Muscle of arm (tissue), 12 donors: ENCODE results near the gene C3orf38. TPM values are rescaled to one million over a fixed set of nuclear protein-coding genes. Genes with fewer than 3 reads are reported as not detected.
"Not testable (repeated sequence)": the region's sequence is repeated elsewhere in the genome, so short reads cannot be mapped to it uniquely, and the experiment has no call there.

Experiments
- DNase-seq: peaks from one replicate; pipeline ENCODE4 v3.0.0-alpha.2; 2013
- polyA plus RNA-seq, 12 donors: library from polyadenylated mRNA; unstranded; fragments of 120-200 nt; gene quantifications; one replicate each; pipeline ENCODE4 v1.2.1, GENCODE V29; 2013; ENCODE audit not compliant: insufficient read length in 12 of 12

Gene C3orf38
- polyA plus RNA-seq, 12 donors = 14.6 to 24.5 (median 20.2) TPM; not detected in 1

- DNase-seq = no peak
Measured at GRCh38 chr3:88150371-88150770, 612 bp downstream of the C3orf38 start.

- no peak for DNase-seq
Measured at GRCh38 chr3:88150806-88151205, 1.0 kb downstream of the C3orf38 start.

- DNase-seq = no peak
Measured at GRCh38 chr3:88151358-88151757, 1.6 kb downstream of the C3orf38 start.

DNA sequence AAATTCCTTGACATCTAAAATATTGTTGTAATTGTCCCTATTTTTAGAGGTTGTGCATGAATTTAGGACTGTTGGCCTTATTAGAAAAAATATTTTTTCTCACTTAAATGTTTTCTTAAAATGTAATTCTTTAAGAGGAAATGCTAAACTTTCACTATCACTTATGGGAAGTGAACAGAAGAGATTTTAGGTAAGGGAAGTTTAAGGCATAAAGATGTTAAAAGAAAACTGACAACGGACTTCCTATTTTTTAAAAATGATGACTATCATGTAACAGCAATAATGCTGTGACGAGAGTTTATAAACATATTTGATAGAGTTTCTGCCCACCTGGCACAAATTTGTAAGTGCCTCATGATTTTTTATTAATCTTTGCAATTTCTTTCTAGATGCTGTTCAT is 3.1 kb downstream of the C3orf38 start:
- DNase-seq = no peak

DNA sequence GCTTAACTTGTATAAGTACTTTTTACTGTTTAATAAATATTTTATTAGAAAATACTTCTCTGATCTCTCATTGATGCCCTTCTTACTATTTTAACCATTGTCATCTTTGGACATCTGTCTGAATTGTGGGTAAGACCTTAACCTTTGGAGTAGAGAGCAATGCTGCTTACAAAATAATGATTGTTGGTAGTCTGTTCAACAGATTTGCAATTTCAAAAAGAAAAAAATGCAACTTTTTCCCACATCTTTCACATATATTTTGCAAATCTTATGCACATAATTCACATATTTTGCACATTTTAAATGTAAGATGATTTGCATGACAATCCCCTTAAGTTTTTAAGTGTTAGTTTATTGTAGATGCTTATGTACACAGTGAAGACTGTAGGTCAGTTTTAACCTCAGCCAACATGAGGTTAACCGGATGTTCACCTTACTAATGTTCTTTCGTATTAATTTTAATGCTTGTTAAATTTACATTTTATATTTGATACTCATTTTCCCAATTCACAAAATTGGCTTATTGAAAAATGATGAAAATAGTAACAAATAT is 16.7 kb downstream of the C3orf38 start:
- DNase-seq = no peak

DNA sequence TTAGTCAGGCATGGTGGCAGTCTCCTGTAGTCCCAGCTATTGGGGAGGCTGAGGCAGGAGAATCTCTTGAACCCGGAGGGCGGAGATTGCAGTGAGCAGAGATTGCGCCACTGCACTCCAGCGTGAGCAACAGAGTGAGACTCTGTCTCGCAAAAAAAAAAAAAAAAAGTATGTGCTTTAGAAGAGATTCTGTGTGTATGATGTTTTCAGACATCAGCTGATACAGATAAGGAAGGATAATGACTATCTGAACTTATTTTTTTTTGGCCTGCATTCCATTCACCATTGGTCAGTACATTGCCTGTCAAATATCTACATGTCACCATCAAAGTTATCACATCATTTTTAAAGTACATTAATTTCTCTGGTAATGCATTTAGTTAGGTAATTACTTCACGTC is 17.4 kb downstream of the C3orf38 start:
- DNase-seq = no peak

DNA sequence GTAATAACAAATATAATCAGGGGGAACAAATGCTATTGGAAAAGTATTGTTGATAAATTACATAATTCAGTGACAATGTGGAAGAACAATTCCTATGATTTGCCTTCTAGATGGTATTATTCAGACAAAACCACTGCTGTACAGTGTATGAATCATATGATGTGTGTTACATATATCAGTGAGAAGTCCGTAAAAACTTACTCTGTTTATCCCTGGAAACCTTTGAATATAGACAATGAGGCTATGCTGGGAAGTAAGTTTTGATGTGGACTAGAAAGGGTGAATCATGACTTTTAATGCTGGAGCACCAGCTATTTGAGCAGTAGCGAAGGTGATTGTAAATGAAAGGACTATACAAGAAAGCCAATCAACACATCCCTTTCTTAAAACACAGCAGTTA is 17.9 kb downstream of the C3orf38 start:
- no peak for DNase-seq

GRCh38 chr3:88168171-88168570 is 18.4 kb downstream of the C3orf38 start:
- no peak for DNase-seq

- DNase-seq = peak; percentile 35
Measured at GRCh38 chr3:88180398-88180999, 30.7 kb downstream of the C3orf38 start.

- DNase-seq = not testable (repeated sequence)
Measured at GRCh38 chr3:88182165-88182918, 32.6 kb downstream of the C3orf38 start.

- DNase-seq = no peak
Measured at GRCh38 chr3:88188436-88188835, 38.7 kb downstream of the C3orf38 start.

DNA sequence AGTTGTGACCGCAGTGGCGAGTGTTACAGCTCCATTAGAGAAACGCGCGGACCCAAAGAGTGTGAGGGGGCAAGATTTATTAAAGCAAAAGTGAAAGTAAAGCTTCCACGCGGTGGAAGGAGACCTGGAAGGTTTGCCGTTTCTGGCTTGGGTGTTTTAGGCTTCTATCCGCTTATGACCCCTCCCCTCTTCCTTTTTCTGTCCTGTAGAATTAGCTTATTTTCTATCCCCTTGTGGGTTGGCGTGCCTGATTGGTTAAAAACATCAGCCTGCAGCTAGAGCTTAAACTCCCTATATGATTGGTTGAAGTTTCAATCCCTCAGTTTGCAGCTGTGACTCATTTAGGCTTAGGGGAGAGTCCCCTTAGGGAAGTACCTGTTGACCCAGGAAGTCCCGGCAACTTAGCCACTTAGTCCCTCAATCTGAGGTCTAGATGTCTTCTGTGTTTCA is 39.6 kb downstream of the C3orf38 start:
- DNase-seq = no peak

GRCh38 chr3:88191872-88192409 is 42.2 kb downstream of the C3orf38 start:
- no peak for DNase-seq

DNA sequence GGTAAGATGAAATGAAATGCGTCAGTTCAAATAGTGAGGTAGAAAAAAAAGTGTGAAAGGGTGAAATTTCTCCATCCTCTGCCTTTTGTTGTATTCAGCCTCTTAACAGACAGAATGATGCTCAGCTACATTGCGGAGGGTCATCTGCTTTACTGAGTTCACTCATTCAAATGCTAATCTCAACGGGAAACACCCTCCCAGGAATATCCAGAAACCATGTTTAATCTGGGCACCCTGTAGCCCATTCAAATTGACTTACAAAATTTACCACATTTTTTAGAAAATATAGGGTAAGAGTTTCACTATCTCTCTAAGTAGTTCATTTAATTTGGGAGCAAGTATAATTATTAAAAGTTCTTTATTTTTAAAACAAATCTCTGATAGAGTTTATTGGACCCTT is 42.9 kb downstream of the C3orf38 start:
- DNase-seq = no peak

DNA sequence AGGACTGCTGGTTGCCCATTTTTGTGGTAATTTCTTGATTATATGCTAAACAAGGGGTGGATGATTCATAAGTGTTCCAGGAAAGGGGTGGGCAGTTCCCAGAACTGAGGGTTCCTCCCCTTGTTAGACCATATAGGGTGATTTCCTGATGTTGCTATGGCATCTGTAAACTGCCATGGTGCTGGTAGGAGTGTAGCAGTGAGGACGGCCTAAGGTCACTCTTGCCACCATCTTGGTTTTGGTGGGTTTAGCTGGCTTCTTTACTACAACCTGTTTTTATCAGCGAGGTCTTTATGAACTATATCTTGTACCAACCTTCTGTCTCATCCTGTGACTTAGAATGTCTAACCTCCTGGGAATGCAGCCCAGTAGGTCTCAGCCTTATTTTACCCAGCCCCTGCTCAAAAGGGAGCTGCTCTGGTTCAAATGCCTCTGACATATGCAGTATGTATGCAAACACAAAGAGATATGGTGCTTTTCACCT is 46.2 kb downstream of the C3orf38 start:
- no peak for DNase-seq

DNA sequence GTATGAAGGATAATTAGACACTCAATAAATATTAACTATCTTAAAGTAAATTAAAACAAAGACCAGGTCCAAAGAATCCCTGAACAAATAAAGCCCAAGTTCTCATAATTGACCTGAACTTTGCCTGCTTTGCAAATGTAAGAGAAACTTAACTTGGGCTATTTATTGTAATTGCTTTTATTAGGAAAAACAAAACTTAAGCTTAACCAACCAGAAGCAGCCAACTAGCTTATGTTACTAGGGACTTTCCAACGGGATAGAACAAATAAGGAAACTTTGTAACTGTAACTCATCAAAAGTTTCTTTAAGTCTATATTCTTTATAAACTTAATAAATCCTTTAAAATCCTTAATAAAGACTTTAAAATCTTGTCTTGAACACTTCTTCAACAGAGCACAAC is 48.4 kb downstream of the C3orf38 start:
- DNase-seq = no peak

- peak; percentile 83 for DNase-seq
Measured at GRCh38 chr3:88203642-88204055, 53.9 kb downstream of the C3orf38 start.

Other genes starting within 250 kb of the C3orf38 start
- 100 to 1,000 TPM in 3 of 12 donors, 10 to 100 TPM in 8, not detected in 1; 68.4 to 115 (median 91.2) TPM for gene CGGBP1, start 91.0 kb upstream of the C3orf38 start, polyA plus RNA-seq
- 10 to 100 TPM in 10 of 12 donors, 1 to 10 TPM in 1, not detected in 1; 9.9 to 15.3 (median 12.7) TPM for gene ZNF654, start 90.7 kb upstream of the C3orf38 start, polyA plus RNA-seq